H9 (cell line): Measurements from ENCODE around the gene RPS10. TPM values are rescaled to one million over a fixed set of nuclear protein-coding genes. Genes with fewer than 3 reads are reported as not detected.
A peak's percentile ranks its signal among the peaks of the same experiment; 100 is the strongest.

Source experiments
- DNase-seq: peaks from one replicate; pipeline ENCODE4 v3.0.0-alpha.2; 2017
- H2AFZ ChIP-seq: one replicate; pipeline ENCODE4 v1.6.1; 2013; ENCODE audit warnings: mild to moderate bottlenecking, low read length, control low read depth, moderate library complexity
- H2AK5ac ChIP-seq: 2 replicates; pipeline ENCODE4 v1.6.1; 2013; ENCODE audit warnings: low read length, control low read depth, mixed read lengths; ENCODE audit not compliant: insufficient read length
- H2BK120ac ChIP-seq: one replicate; pipeline ENCODE4 v1.6.1; 2013; ENCODE audit warnings: low read depth, mild to moderate bottlenecking, low read length, control low read depth, inconsistent platforms; ENCODE audit not compliant: poor library complexity, severe bottlenecking
- H2BK12ac ChIP-seq: 2 replicates; pipeline ENCODE4 v1.6.1; 2013; ENCODE audit warnings: low read length, control low read depth, mixed read lengths, low read depth; ENCODE audit not compliant: insufficient read length
- H2BK15ac ChIP-seq: 2 replicates; pipeline ENCODE4 v1.6.1; 2013; ENCODE audit warnings: low read depth, low read length, control low read depth
- H2BK20ac ChIP-seq: one replicate; pipeline ENCODE4 v1.6.1; 2013; ENCODE audit warnings: low read depth, mild to moderate bottlenecking, low read length, control low read depth, inconsistent platforms; ENCODE audit not compliant: poor library complexity, severe bottlenecking
- H2BK5ac ChIP-seq: 2 replicates; pipeline ENCODE4 v1.6.1; 2013; ENCODE audit warnings: low read length, control low read depth, mixed read lengths; ENCODE audit not compliant: insufficient read length
- H3K14ac ChIP-seq: 2 replicates; pipeline ENCODE4 v1.6.1; 2013; ENCODE audit warnings: low read length, control low read depth; ENCODE audit not compliant: insufficient read depth
- H3K18ac ChIP-seq: 2 replicates; pipeline ENCODE4 v1.6.1; 2013; ENCODE audit warnings: low read depth, mild to moderate bottlenecking, mixed read lengths, low read length, control low read depth; ENCODE audit not compliant: insufficient read length
- H3K23ac ChIP-seq: 2 replicates; pipeline ENCODE4 v1.6.1; 2013; ENCODE audit warnings: low read length, control low read depth, mixed read lengths, low read depth; ENCODE audit not compliant: insufficient read length
- H3K23me2 ChIP-seq: 2 replicates; pipeline ENCODE4 v1.6.1; 2013; ENCODE audit warnings: low read depth, mild to moderate bottlenecking, mixed read lengths, low read length, control low read depth; ENCODE audit not compliant: insufficient read length, poor library complexity, severe bottlenecking
- H3K27ac ChIP-seq: 2 replicates; pipeline ENCODE4 v1.5.1; 2013; ENCODE audit warnings: low read length, control low read depth, mixed read lengths, low read depth; ENCODE audit not compliant: insufficient read length
- H3K27me3 ChIP-seq: 2 replicates; pipeline ENCODE4 v1.6.1; 2013; ENCODE audit warnings: low read length, control low read depth, inconsistent platforms; ENCODE audit not compliant: insufficient read depth
- H3K4ac ChIP-seq: 2 replicates; pipeline ENCODE4 v1.6.1; 2013; ENCODE audit warnings: low read depth, mild to moderate bottlenecking, control low read depth, inconsistent platforms, low read length, moderate library complexity
- H3K4me1 ChIP-seq: 2 replicates; pipeline ENCODE4 v1.6.1; 2013; ENCODE audit warnings: low read length, control low read depth, inconsistent platforms; ENCODE audit not compliant: insufficient read depth
- H3K4me2 ChIP-seq: 2 replicates; pipeline ENCODE4 v1.6.1; 2013; ENCODE audit warnings: low read length, control low read depth, mixed read lengths; ENCODE audit not compliant: insufficient read length, insufficient read depth
- H3K56ac ChIP-seq: 2 replicates; pipeline ENCODE4 v1.6.1; 2013; ENCODE audit warnings: low read depth, mild to moderate bottlenecking, mixed read lengths, low read length, control low read depth; ENCODE audit not compliant: insufficient read length
- H3K79me1 ChIP-seq: 2 replicates; pipeline ENCODE4 v1.6.1; 2013; ENCODE audit warnings: low read depth, mild to moderate bottlenecking, moderate library complexity, low read length, control low read depth, inconsistent platforms; ENCODE audit not compliant: insufficient read depth, poor library complexity, severe bottlenecking
- H3K79me2 ChIP-seq: 2 replicates; pipeline ENCODE4 v1.6.1; 2013; ENCODE audit warnings: low read length, control low read depth, inconsistent platforms; ENCODE audit not compliant: insufficient read depth
- H3K9ac ChIP-seq: 2 replicates; pipeline ENCODE4 v1.6.1; 2013; ENCODE audit warnings: low read length, control low read depth, mixed read lengths; ENCODE audit not compliant: insufficient read length; ENCODE audit errors: extremely low read depth
- H3K9me3 ChIP-seq: one replicate; pipeline ENCODE4 v1.6.1; 2013; ENCODE audit warnings: low read depth, low read length, inconsistent platforms; ENCODE audit not compliant: control insufficient read depth
- H3T11ph ChIP-seq: one replicate; pipeline ENCODE4 v1.6.1; 2013; ENCODE audit warnings: mild to moderate bottlenecking, low read length, control low read depth, inconsistent platforms
- H4K20me1 ChIP-seq: one replicate; pipeline ENCODE4 v1.6.1; 2013; ENCODE audit not compliant: control insufficient read depth, insufficient read length, insufficient read depth
- H4K5ac ChIP-seq: 2 replicates; pipeline ENCODE4 v1.6.1; 2013; ENCODE audit warnings: low read depth, mild to moderate bottlenecking, mixed read lengths, low read length, control low read depth; ENCODE audit not compliant: insufficient read length
- H4K8ac ChIP-seq: replicated peaks from 2 replicates; pipeline ENCODE4 v1.6.1; 2013; ENCODE audit warnings: low read length, control low read depth, mixed read lengths, low read depth; ENCODE audit not compliant: insufficient read length
- H4K91ac ChIP-seq: 2 replicates; pipeline ENCODE4 v1.6.1; 2013; ENCODE audit warnings: low read depth, mild to moderate bottlenecking, moderate library complexity, mixed read lengths, low read length, control low read depth; ENCODE audit not compliant: insufficient read length
- H3K27ac Mint-ChIP-seq, 3 experiments: 2 replicates in 2 of 3; 3 replicates in 1 of 3; pipeline ENCODE4 v1.8.0; 2020 to 2021; ENCODE audit warnings: mixed read lengths in 3 of 3, mild to moderate bottlenecking in 1 of 3, moderate library complexity in 1 of 3
- H3K27me3 Mint-ChIP-seq: 2 replicates; pipeline ENCODE4 v1.8.0; 2021; ENCODE audit warnings: low read depth, mild to moderate bottlenecking, moderate library complexity, mixed read lengths
- H3K36me3 Mint-ChIP-seq, 3 experiments: 2 replicates in 2 of 3; 3 replicates in 1 of 3; pipeline ENCODE4 v1.8.0; 2020 to 2021; ENCODE audit warnings: low read depth in 3 of 3, mixed read lengths in 3 of 3; ENCODE audit not compliant: insufficient read depth in 1 of 3
- H3K4me1 Mint-ChIP-seq, 2 experiments: 2 replicates each; pipeline ENCODE4 v1.8.0; 2020; ENCODE audit warnings: mixed read lengths in 2 of 2
- H3K4me3 Mint-ChIP-seq, 2 experiments: 2 replicates in 1 of 2; 3 replicates in 1 of 2; pipeline ENCODE4 v1.8.0; 2020 to 2021; ENCODE audit warnings: mild to moderate bottlenecking in 2 of 2, mixed read lengths in 2 of 2, moderate library complexity in 1 of 2
- H3K9me3 Mint-ChIP-seq, 2 experiments: 2 replicates in 1 of 2; 3 replicates in 1 of 2; pipeline ENCODE4 v1.8.0; 2020; ENCODE audit warnings: mild to moderate bottlenecking in 2 of 2, mixed read lengths in 2 of 2, moderate library complexity in 1 of 2
- CTCF ChIP-seq: fragments of 200-600 bp; sonication (generic); conservative IDR thresholded peaks from 3 replicates; pipeline ENCODE4 v1.8.0; 2021; ENCODE audit warnings: antibody characterized with exemption, mild to moderate bottlenecking
- WGBS: extraction: QIAGEN DNeasy Blood & Tissue Kit; methylation state at CpG from one replicate; pipeline ENCODE4 v1.1.7; 2013; ENCODE audit warnings: missing lambda C conversion rate, low lambda C conversion rate, mixed read lengths; ENCODE audit not compliant: insufficient read length; ENCODE audit errors: extremely low coverage; 5-methylcytosine and 5-hydroxymethylcytosine counted together
- long read RNA-seq: library from polyadenylated mRNA; unstranded; transcript quantifications from one replicate; pipeline ENCODE4 v2.0.0, GENCODE V29; 2020
- total RNA-seq: library from RNA; stranded (reverse); gene quantifications from 2 replicates; pipeline ENCODE4 v1.2.1, GENCODE V29; 2021

The RPS10 gene
- total RNA-seq: 2,330 and 2,392 TPM in 2 replicates
- long read RNA-seq, transcript RPS10-206 (6 exons, 781 nt): minor isoform, 102 of 564 reads
- long read RNA-seq, transcript RPS10-209 (6 exons, 588 nt): major isoform, 404 of 564 reads
- long read RNA-seq, partial matches to known transcripts: 49 of 564 reads
- long read RNA-seq, other reads (novel, unspliced or antisense): 4 of 564 reads

- no CpG with 5 or more reads among the region's 58 CpGs for WGBS
- Histone ChIP-seq H3K4me1 (no peaks in the 10 kb centered on the region), H2AK5ac (no peak within 1 kb of the TSS), H3K9ac (peak within 1 kb of the TSS; percentile 93), H3K56ac (no peak within 1 kb of the TSS), H3K23me2 (peaks cover 5% of the 10 kb centered on the region), H3K27ac (no peak within 1 kb of the TSS), H2BK12ac (no peak within 1 kb of the TSS), H3K4ac (no peak within 1 kb of the TSS; the same call in 1 of the 2 replicates), H3K4me2 (peak within 1 kb of the TSS; percentile 85), H2BK20ac (no peak within 1 kb of the TSS), H3K27me3 (no peaks in the 10 kb centered on the region), H3K14ac (peak within 1 kb of the TSS; percentile 84), H3T11ph (no peak within 1 kb of the TSS), H4K5ac (peak within 1 kb of the TSS; percentile 50), H4K91ac (peak within 1 kb of the TSS; percentile 2), H3K79me2 (peaks cover 9% of the 10 kb centered on the region; the same call in 1 of the 2 replicates), H3K9me3 (no peaks in the 10 kb centered on the region), H4K20me1 (no peaks in the 10 kb centered on the region), H3K79me1 (peaks cover 6% of the 10 kb centered on the region), H3K23ac (no peak within 1 kb of the TSS), H4K8ac (peak within 1 kb of the TSS; percentile 43), H2BK5ac (no peak within 1 kb of the TSS), H2BK120ac (no peak within 1 kb of the TSS), H3K18ac (peak within 1 kb of the TSS; percentile 83), H2AFZ (no peak within 1 kb of the TSS), H2BK15ac (no peak within 1 kb of the TSS)
- TF ChIP-seq CTCF: no peak
- peak; percentile 94 for DNase-seq
- no peaks in the 10 kb centered on the region for H3K27me3 Mint-ChIP-seq
- H3K36me3 Mint-ChIP-seq: peaks cover 42 to 55% (median 50%) of the 10 kb centered on the region in 3 experiments
- H3K9me3 Mint-ChIP-seq: peaks cover 8 to 10% of the 10 kb centered on the region in 2 experiments
- peaks cover 20 to 21% of the 10 kb centered on the region in 2 experiments for H3K4me1 Mint-ChIP-seq
- peak within 1 kb of the TSS; percentile 99 for H3K4me3 Mint-ChIP-seq
- peak within 1 kb of the TSS; percentile 99 to 100 (median 100) for H3K27ac Mint-ChIP-seq
These were observed at the start of gene RPS10 for GRCh38 chr6:34425498-34426410. RPS10 (minus strand) TSS chr6:34426069; CDS start chr6:34425221, 848 bp downstream.
